Liver (tissue), 9 donors: ENCODE results near the gene VPS11. TPM values are rescaled to one million over a fixed set of nuclear protein-coding genes. Genes with fewer than 3 reads are reported as not detected.

ENCODE experiments used
- DNase-seq: peaks from one replicate; pipeline ENCODE4 v3.0.0-alpha.2; 2017; ENCODE audit warnings: low spot score
- H3K27ac ChIP-seq, 2 donors: one replicate each; pipeline ENCODE4 v1.7.0; 2013; ENCODE audit warnings: inconsistent platforms in 2 of 2, low read length in 2 of 2, control low read depth in 1 of 2, low read depth in 1 of 2, mild to moderate bottlenecking in 1 of 2
- H3K27me3 ChIP-seq, 4 donors: one replicate each; pipeline versions ENCODE4 v1.6.1 to v1.7.0; 2013; ENCODE audit warnings: low read length in 3 of 4, inconsistent platforms in 1 of 4, mild to moderate bottlenecking in 1 of 4, moderate library complexity in 1 of 4; ENCODE audit not compliant: control insufficient read depth in 4 of 4, insufficient read depth in 4 of 4
- H3K36me3 ChIP-seq, 4 donors: one replicate each; pipeline versions ENCODE4 v1.6.1 to v1.7.0; 2013; ENCODE audit warnings: low read length in 3 of 4, mild to moderate bottlenecking in 3 of 4, low read depth in 1 of 4, moderate library complexity in 1 of 4; ENCODE audit not compliant: control insufficient read depth in 4 of 4, insufficient read depth in 3 of 4
- H3K4me1 ChIP-seq, 4 donors: one replicate each; pipeline versions ENCODE4 v1.6.1 to v1.7.0; 2013; ENCODE audit warnings: low read length in 3 of 4, mild to moderate bottlenecking in 3 of 4, moderate library complexity in 1 of 4; ENCODE audit not compliant: control insufficient read depth in 4 of 4, insufficient read depth in 4 of 4
- H3K4me3 ChIP-seq, 3 donors: one replicate each; pipeline versions ENCODE4 v1.6.1 to v1.7.0; 2013; ENCODE audit warnings: low read length in 3 of 3, control low read depth in 1 of 3, low read depth in 1 of 3, mild to moderate bottlenecking in 1 of 3
- H3K9ac ChIP-seq, 2 donors: one replicate each; pipeline ENCODE4 v1.7.0; 2013; ENCODE audit warnings: low read length in 2 of 2, mild to moderate bottlenecking in 2 of 2, moderate library complexity in 2 of 2, control low read depth in 1 of 2, low read depth in 1 of 2
- H3K9me3 ChIP-seq, 4 donors: one replicate each; pipeline versions ENCODE4 v1.6.1 to v1.7.0; 2013; ENCODE audit warnings: low read length in 3 of 4; ENCODE audit not compliant: control insufficient read depth in 4 of 4
- FOXA1 ChIP-seq: IDR thresholded peaks from 2 replicates; pipeline ENCODE4 v1.6.1; 2016; ENCODE audit warnings: antibody characterized with exemption
- FOXA2 ChIP-seq: IDR thresholded peaks from 2 replicates; pipeline ENCODE4 v1.6.1; 2016; ENCODE audit warnings: antibody characterized with exemption
- HNF4A ChIP-seq, 2 donors: conservative IDR thresholded peaks; 2 replicates each; pipeline ENCODE4 v1.6.1; 2016; ENCODE audit warnings: antibody characterized with exemption in 2 of 2, mild to moderate bottlenecking in 2 of 2
- JUND ChIP-seq, 2 donors: IDR thresholded peaks; 2 replicates each; pipeline ENCODE4 v1.6.1; 2016; ENCODE audit warnings: antibody characterized with exemption in 2 of 2
- NR2F2 ChIP-seq: IDR thresholded peaks from 2 replicates; pipeline ENCODE4 v1.6.1; 2016; ENCODE audit warnings: antibody characterized with exemption
- RAD21 ChIP-seq, 2 donors: IDR thresholded peaks; 2 replicates each; pipeline ENCODE4 v1.6.1; 2016; ENCODE audit warnings: antibody characterized with exemption in 2 of 2, mild to moderate bottlenecking in 2 of 2
- SP1 ChIP-seq: IDR thresholded peaks from 2 replicates; pipeline ENCODE4 v1.6.1; 2018; ENCODE audit warnings: antibody characterized with exemption, mild to moderate bottlenecking
- YY1 ChIP-seq: IDR thresholded peaks from 2 replicates; pipeline ENCODE4 v1.6.1; 2016; ENCODE audit warnings: antibody characterized with exemption, mild to moderate bottlenecking
- WGBS: extraction: QIAGEN DNeasy Blood & Tissue Kit; methylation state at CpG from one replicate; pipeline ENCODE4 v1.1.7; 2013; 5-methylcytosine and 5-hydroxymethylcytosine counted together
- polyA plus RNA-seq, 2 donors: library from polyadenylated mRNA; stranded (reverse) in 1 of 2; unstranded in 1 of 2; fragments of 200-250 nt in 1 of 2; fragments of >200 nt in 1 of 2; fragmentation: Nextera tagmentation in 1 of 2; extraction: Ambion mirVana in 1 of 2; gene quantifications; one replicate each; pipeline versions ENCODE4 v1.2.1 to v1.2.3, GENCODE V29; 2013 to 2015
- total RNA-seq, 2 donors: library from RNA; depleted of rRNA; stranded (reverse); fragments of >200 nt; gene quantifications; one replicate each; pipeline ENCODE4 v1.2.3, GENCODE V29; 2014
- TF ChIP-seq, protein P1 (sequence below): IDR thresholded peaks from 2 replicates; pipeline ENCODE4 v1.6.1; 2016; ENCODE audit warnings: antibody characterized with exemption
- TF ChIP-seq, protein P2 (sequence below): IDR thresholded peaks from 2 replicates; pipeline ENCODE4 v1.6.1; 2016; ENCODE audit warnings: antibody characterized with exemption
- TF ChIP-seq, protein P3 (sequence below): IDR thresholded peaks from 2 replicates; pipeline ENCODE4 v1.6.1; 2016; ENCODE audit warnings: antibody characterized with exemption, mild to moderate bottlenecking
- donor health status: healthy.
- donor health status: healthy.
- donor health status: healthy.
- donor health status: healthy.
- donor health status: healthy.

The VPS11 gene
- total and polyA plus RNA-seq, 4 donors, result 7.2 to 17.4 (median 12.2) TPM

GRCh38 chr11:119055901-119056300 lies 11.7 kb upstream of the VPS11 start:
- TF ChIP-seq RAD21 (IDR thresholded peaks at IDR 0.05), result peak in 1 of 2 donors; percentile 19
- TF ChIP-seq SP1, result no peak
- H3K27me3 ChIP-seq, result no peaks in the 10 kb centered on the region
- no peak for DNase-seq
- H3K9me3 ChIP-seq, result no peaks in the 10 kb centered on the region
- peak overlapping the region; percentile 88 to 94 (median 90) for H3K4me3 ChIP-seq
- H3K36me3 ChIP-seq, result peaks cover 23 to 43% (median 34%) of the 10 kb centered on the region in 4 donors
- H3K4me1 ChIP-seq, result peaks cover 0 to 23% (median 16%) of the 10 kb centered on the region in 4 donors
- peak overlapping the region; percentile 39 to 75 for H3K9ac ChIP-seq
- WGBS, result 55% methylated on average over 6 of the region's 6 CpGs
- H3K27ac ChIP-seq, result no peak overlapping the region

DNA sequence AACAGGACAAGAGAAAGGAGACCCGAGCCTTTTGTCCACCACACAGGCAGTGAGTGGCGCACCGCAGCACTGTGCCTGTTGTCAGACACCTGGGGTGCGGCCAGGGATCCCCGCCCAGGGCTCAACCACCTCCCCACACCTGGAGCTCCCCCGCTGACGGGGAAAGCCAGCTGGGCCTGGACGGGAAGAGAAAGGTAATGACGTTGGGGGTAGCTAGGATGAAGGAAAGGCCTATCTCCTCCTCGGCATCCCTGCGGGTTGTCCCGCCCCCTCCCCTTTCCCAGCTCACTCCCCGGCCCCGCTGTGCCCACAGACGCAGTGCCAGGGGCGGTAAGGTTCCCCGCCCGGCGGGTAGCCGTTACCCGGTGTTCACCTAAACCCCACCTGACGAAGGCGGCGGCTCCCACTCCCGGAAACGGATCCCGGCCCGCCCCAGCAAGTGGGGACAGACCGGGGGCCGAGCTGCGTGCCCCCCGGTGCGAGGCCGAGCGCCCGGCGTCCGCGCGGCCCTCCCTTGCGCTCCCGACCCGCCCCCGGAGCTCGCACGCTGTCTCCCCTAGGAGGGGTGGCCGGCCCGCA lies 11.1 kb upstream of the VPS11 start:
- no peaks in the 10 kb centered on the region for H3K27me3 ChIP-seq
- no peaks in the 10 kb centered on the region for H3K9me3 ChIP-seq
- TF ChIP-seq HNF4A (conservative IDR thresholded peaks at IDR 0.05) (no peak), YY1 (no peak), NR2F2 (no peak), FOXA1 (no peak), FOXA2 (no peak), RAD21 (IDR thresholded peaks at IDR 0.05) (no peak), JUND (IDR thresholded peaks at IDR 0.05) (no peak)
- TF ChIP-seq, protein P1, sequence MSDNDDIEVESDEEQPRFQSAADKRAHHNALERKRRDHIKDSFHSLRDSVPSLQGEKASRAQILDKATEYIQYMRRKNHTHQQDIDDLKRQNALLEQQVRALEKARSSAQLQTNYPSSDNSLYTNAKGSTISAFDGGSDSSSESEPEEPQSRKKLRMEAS, result no peak
- TF ChIP-seq, protein P2, sequence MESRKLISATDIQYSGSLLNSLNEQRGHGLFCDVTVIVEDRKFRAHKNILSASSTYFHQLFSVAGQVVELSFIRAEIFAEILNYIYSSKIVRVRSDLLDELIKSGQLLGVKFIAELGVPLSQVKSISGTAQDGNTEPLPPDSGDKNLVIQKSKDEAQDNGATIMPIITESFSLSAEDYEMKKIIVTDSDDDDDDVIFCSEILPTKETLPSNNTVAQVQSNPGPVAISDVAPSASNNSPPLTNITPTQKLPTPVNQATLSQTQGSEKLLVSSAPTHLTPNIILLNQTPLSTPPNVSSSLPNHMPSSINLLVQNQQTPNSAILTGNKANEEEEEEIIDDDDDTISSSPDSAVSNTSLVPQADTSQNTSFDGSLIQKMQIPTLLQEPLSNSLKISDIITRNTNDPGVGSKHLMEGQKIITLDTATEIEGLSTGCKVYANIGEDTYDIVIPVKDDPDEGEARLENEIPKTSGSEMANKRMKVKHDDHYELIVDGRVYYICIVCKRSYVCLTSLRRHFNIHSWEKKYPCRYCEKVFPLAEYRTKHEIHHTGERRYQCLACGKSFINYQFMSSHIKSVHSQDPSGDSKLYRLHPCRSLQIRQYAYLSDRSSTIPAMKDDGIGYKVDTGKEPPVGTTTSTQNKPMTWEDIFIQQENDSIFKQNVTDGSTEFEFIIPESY, result no peak
- TF ChIP-seq, protein P3, sequence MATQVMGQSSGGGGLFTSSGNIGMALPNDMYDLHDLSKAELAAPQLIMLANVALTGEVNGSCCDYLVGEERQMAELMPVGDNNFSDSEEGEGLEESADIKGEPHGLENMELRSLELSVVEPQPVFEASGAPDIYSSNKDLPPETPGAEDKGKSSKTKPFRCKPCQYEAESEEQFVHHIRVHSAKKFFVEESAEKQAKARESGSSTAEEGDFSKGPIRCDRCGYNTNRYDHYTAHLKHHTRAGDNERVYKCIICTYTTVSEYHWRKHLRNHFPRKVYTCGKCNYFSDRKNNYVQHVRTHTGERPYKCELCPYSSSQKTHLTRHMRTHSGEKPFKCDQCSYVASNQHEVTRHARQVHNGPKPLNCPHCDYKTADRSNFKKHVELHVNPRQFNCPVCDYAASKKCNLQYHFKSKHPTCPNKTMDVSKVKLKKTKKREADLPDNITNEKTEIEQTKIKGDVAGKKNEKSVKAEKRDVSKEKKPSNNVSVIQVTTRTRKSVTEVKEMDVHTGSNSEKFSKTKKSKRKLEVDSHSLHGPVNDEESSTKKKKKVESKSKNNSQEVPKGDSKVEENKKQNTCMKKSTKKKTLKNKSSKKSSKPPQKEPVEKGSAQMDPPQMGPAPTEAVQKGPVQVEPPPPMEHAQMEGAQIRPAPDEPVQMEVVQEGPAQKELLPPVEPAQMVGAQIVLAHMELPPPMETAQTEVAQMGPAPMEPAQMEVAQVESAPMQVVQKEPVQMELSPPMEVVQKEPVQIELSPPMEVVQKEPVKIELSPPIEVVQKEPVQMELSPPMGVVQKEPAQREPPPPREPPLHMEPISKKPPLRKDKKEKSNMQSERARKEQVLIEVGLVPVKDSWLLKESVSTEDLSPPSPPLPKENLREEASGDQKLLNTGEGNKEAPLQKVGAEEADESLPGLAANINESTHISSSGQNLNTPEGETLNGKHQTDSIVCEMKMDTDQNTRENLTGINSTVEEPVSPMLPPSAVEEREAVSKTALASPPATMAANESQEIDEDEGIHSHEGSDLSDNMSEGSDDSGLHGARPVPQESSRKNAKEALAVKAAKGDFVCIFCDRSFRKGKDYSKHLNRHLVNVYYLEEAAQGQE, result no peak
- H3K9ac ChIP-seq, result peak overlapping the region; percentile 39 to 75
- peak overlapping the region; percentile 88 to 94 (median 90) for H3K4me3 ChIP-seq
- peak overlapping the region; percentile 79 to 81 for H3K27ac ChIP-seq
- DNase-seq, result peak; percentile 49
- H3K36me3 ChIP-seq, result peaks cover 20 to 37% (median 32%) of the 10 kb centered on the region in 4 donors
- peaks cover 0 to 23% (median 16%) of the 10 kb centered on the region in 4 donors for H3K4me1 ChIP-seq
- whole genome bisulfite sequencing, result 1% methylated on average over 48 of the region's 48 CpGs
